Activated naive CD8-positive, alpha-beta T cell (primary cell): ENCODE results near the gene MXRA5.
"Not testable (repeated sequence)": the region's sequence is repeated elsewhere in the genome, so short reads cannot be mapped to it uniquely, and the experiment has no call there.

ENCODE experiments used
- H3K27ac Mint-ChIP-seq: one replicate; pipeline ENCODE4 v1.8.0; 2021; ENCODE audit warnings: mixed read lengths
- H3K27me3 Mint-ChIP-seq: one replicate; pipeline ENCODE4 v1.8.0; 2021; ENCODE audit warnings: mixed read lengths
- H3K36me3 Mint-ChIP-seq: one replicate; pipeline ENCODE4 v1.8.0; 2021; ENCODE audit warnings: mixed read lengths
- H3K4me1 Mint-ChIP-seq: one replicate; pipeline ENCODE4 v1.8.0; 2021; ENCODE audit warnings: low read depth, mixed read lengths
- H3K4me3 Mint-ChIP-seq: one replicate; pipeline ENCODE4 v1.8.0; 2021; ENCODE audit warnings: mild to moderate bottlenecking, mixed read lengths
- H3K9me3 Mint-ChIP-seq: one replicate; pipeline ENCODE4 v1.8.0; 2021; ENCODE audit warnings: low read depth, mixed read lengths

The MXRA5 gene

DNA sequence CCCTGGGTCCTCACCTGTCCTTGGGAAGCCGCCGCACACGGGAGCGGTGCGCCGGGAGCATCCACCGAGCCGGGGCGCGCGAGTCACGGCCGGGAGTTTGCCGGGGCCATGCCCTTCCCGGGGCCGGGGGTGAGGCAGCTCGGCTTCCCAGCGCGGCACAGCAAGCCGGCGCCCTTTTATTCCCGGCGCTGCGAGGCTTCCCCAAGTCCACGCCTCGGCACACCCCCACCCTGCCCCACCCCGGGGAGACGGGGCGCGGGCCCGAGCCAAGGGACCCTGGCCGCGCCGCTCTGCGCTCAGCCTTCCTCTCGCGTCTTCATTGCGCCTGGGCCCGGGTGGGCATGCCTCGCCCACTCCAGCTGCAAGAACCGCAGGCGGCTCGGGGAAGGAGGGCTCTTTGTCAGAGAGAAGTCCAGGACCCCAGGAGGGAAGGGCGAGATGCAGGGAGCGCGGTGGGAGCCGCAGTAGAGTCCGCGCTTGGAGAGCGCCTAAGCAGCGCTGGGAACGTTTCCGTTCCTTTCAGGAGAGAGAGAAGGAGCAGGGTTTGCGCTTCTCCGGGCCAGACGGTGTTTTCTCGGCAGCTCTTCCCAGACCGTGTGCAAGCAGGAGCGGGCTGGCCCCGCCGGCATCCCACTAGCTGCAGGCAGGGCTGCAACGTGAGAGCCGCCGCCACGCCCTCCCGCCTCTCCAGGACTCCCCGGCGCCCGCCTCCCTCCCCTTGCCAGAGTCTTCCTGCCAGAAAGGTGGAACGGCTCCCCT, at the start of gene MXRA5:
MXRA5 (minus strand) TSS at position 152 of the 759 bp plus-strand sequence. CDS start 2,819 bp downstream, outside the sequence.
- peaks cover 6% of the 10 kb centered on the region for H3K27me3 Mint-ChIP-seq
- no peaks in the 10 kb centered on the region for H3K4me1 Mint-ChIP-seq
- H3K4me3 Mint-ChIP-seq: no peak within 1 kb of the TSS
- H3K9me3 Mint-ChIP-seq: no peaks in the 10 kb centered on the region
- no peak within 1 kb of the TSS for H3K27ac Mint-ChIP-seq
- no peaks in the 10 kb centered on the region for H3K36me3 Mint-ChIP-seq

DNA sequence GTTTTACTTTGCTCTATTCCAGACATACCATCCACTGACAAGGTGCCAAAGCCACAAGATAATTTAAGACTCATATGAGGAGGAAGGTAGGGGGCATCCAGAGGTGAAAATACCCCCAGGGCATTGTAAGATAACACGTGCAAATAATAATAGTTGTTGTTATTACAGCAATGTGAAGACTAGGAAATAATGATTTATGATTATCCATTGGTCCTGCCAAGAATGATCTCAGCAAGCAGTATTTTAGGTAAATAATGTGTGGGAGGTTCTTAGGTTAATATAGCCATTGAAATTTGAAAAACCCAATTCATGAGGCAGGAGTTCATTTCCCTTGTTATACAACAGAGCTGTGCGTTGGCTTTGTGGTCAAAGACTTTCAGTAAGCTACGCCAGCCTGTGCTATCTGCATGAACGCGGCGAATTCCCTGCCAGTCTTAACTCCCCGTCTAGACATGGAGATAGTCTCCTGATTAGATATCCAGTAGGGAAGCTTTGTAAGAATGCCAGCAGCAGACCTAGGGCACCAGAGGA, 47.2 kb upstream of the MXRA5 start:
- no peaks in the 10 kb centered on the region for H3K27me3 Mint-ChIP-seq
- H3K4me3 Mint-ChIP-seq: no peak overlapping the region
- H3K4me1 Mint-ChIP-seq: no peaks in the 10 kb centered on the region
- no peak overlapping the region for H3K27ac Mint-ChIP-seq
- no peaks in the 10 kb centered on the region for H3K9me3 Mint-ChIP-seq
- H3K36me3 Mint-ChIP-seq: no peaks in the 10 kb centered on the region

- Mint-ChIP-seq H3K9me3 (no peaks in the 10 kb centered on the region), H3K27ac (no peak overlapping the region), H3K36me3 (no peaks in the 10 kb centered on the region), H3K27me3 (no peaks in the 10 kb centered on the region), H3K4me1 (no peaks in the 10 kb centered on the region), H3K4me3 (no peak overlapping the region)
These were observed 46.7 kb upstream of the MXRA5 start for GRCh38 chrX:3393178-3393577.

DNA sequence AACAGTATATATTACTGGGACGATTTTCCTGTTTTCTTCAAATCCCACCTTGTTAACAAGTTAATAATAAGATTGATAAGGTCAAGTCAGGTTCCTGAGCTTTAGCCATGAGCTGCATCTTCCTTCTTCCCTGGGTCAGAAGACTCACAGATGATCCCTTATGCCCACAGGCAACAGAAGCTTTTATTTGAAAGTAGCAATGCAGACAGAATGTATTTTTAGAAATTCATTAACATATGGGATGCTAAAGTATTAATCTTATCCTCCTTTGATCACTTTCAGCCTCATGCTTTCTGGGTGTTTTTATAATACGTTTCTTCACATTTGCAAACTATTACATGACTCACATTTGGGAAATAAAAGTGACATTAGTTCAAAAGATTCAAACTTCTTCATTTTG, 42.0 kb upstream of the MXRA5 start:
- no peak overlapping the region for H3K27ac Mint-ChIP-seq
- H3K27me3 Mint-ChIP-seq: no peaks in the 10 kb centered on the region
- H3K36me3 Mint-ChIP-seq: no peaks in the 10 kb centered on the region
- no peaks in the 10 kb centered on the region for H3K9me3 Mint-ChIP-seq
- H3K4me3 Mint-ChIP-seq: no peak overlapping the region
- H3K4me1 Mint-ChIP-seq: no peaks in the 10 kb centered on the region

DNA sequence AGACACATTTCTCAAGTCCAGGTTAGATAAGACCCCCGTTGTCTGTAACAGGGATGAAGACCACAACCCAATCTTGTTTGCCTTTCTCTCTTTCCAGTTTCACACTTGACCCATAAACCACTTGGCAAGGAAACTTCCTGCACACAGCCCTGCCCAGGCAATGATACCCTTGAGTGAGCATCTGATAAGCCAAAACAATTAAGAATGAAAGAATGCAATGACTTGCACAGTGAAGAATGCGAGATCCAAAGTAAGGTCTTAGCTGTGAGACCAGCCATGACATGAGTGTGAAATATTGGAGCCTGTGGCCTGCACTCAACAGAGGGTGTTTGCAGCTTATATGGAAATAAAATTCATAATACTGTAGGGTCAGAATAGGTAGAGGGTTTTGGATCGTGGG, 37.9 kb upstream of the MXRA5 start:
- no peaks in the 10 kb centered on the region for H3K27me3 Mint-ChIP-seq
- H3K4me3 Mint-ChIP-seq: no peak overlapping the region
- no peaks in the 10 kb centered on the region for H3K36me3 Mint-ChIP-seq
- no peaks in the 10 kb centered on the region for H3K4me1 Mint-ChIP-seq
- no peak overlapping the region for H3K27ac Mint-ChIP-seq
- no peaks in the 10 kb centered on the region for H3K9me3 Mint-ChIP-seq

- H3K36me3 Mint-ChIP-seq: no peaks in the 10 kb centered on the region
These were observed 34.2 kb upstream of the MXRA5 start for GRCh38 chrX:3380603-3381002.

GRCh38 chrX:3379111-3379510, 32.7 kb upstream of the MXRA5 start:
- Mint-ChIP-seq H3K4me1 (no peaks in the 10 kb centered on the region), H3K9me3 (no peaks in the 10 kb centered on the region), H3K27me3 (no peaks in the 10 kb centered on the region), H3K36me3 (no peaks in the 10 kb centered on the region), H3K27ac (no peak overlapping the region), H3K4me3 (no peak overlapping the region)

More at GRCh38 chrX:3380603-3381002, 34.2 kb upstream of the MXRA5 start:
- Mint-ChIP-seq H3K4me3 (no peak overlapping the region), H3K27ac (no peak overlapping the region), H3K27me3 (no peaks in the 10 kb centered on the region), H3K9me3 (no peaks in the 10 kb centered on the region), H3K4me1 (no peaks in the 10 kb centered on the region)

DNA sequence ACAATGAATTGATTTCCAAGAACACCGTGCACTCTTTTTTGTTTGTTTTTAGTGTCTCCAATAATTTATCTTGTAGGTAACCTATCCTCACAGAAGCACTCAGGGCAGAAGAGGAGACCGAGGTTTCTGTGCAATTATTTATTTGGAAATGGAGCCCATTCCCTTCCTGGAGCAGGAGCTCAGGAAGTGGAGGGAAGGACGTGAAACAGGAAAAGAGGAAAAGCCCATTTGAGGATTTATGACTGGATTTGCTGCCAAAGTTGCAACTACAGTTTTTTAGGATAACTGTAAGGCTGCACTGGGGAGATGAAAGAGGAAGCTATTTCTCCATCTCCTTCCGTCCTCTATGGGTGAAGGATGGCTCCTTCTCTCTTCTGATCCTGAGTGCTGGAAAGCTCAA, 31.7 kb upstream of the MXRA5 start:
- Mint-ChIP-seq H3K36me3 (no peaks in the 10 kb centered on the region), H3K27me3 (no peaks in the 10 kb centered on the region), H3K9me3 (no peaks in the 10 kb centered on the region), H3K27ac (no peak overlapping the region), H3K4me1 (no peaks in the 10 kb centered on the region), H3K4me3 (no peak overlapping the region)

- H3K4me1 Mint-ChIP-seq: no peaks in the 10 kb centered on the region
- no peak overlapping the region for H3K27ac Mint-ChIP-seq
- no peaks in the 10 kb centered on the region for H3K27me3 Mint-ChIP-seq
- H3K36me3 Mint-ChIP-seq: no peaks in the 10 kb centered on the region
- H3K9me3 Mint-ChIP-seq: no peaks in the 10 kb centered on the region
- H3K4me3 Mint-ChIP-seq: no peak overlapping the region
These were observed 31.1 kb upstream of the MXRA5 start for GRCh38 chrX:3377560-3377959.

DNA sequence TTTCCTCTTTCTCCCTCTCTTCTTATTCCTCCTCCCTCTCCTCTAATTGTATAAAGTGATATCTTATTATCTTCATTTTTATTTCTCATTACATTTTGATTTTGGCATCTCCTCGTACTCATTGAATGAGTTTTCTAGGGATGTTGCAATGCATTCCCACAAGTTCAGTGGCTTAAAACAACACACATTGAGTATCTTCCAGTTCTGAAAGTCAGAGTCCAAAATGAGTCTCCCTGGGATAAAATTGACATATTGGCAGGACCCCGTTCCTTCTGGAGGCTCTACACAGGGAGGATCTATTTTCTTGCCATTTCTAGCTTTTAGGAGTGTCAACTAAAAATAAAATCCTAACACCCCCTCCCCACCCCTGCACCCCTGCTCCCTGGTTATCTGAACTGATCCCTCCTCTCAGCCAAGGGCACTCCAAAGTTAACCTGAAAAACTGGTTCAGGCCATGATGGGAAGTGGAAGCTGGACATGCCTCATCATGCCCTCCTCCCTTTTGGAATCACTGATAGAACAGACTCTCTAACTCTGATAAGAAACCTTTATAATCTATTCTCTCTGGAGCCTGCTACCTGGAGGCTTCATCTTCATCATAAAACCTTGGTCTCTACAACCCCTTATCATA, 29.5 kb upstream of the MXRA5 start:
- not testable (repeated sequence) for H3K4me3 Mint-ChIP-seq, H3K36me3 Mint-ChIP-seq, H3K4me1 Mint-ChIP-seq, H3K27me3 Mint-ChIP-seq, H3K9me3 Mint-ChIP-seq, H3K27ac Mint-ChIP-seq

DNA sequence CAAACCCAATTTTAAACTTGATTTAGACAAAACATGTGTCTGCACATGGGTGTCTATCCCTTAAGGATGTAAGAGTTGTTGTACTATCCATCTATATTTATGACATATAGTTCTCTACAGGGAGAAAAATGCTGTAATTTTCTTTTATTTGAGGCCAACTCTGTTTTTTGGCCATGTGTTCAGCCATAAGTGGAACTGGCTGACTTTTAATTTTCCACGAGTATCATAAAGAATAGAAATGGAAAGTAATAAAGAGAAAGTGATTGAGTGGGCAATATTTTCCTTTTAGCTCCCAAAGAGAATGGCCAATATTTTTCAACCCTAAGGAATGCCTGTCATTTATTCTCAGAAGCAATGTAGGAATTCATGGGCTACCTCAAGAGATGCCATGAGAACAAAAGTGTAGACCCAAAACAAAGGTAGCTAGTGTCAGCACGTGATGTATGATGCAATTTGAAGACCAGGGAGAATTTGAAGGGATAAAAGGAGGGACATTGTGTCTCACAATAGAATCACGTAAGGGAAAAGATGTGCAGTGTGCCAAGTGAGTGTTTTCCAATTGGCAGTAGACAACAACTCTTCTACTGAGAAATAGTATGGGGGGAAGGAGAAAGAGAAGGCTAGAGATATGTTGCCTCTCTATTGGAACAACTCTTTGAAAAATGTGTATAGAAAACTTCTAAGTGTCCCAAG, 27.8 kb upstream of the MXRA5 start:
- Mint-ChIP-seq H3K27me3 (no peaks in the 10 kb centered on the region), H3K27ac (no peak overlapping the region), H3K9me3 (no peaks in the 10 kb centered on the region)

DNA sequence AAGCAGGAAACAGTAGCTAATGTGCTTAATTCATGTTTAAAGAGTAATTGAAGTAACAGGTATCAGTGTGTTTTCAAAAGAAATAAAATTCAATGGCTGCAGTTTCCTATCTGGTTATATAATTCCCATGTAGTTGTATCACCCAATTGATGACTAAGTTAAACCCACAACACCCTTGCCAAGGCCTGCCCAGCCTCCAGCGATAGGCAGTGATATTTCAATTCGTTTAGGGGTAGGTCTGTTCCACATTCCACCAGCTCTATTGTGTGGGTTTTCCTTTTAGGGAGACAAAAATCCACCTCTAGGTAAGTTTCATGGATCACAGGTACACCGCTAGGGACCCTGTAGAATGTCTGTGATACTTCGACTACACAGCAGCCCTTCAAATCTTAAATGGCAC, 24.7 kb upstream of the MXRA5 start:
- Mint-ChIP-seq H3K4me1 (no peaks in the 10 kb centered on the region), H3K36me3 (no peaks in the 10 kb centered on the region), H3K9me3 (no peaks in the 10 kb centered on the region), H3K27me3 (no peaks in the 10 kb centered on the region), H3K4me3 (no peak overlapping the region), H3K27ac (no peak overlapping the region)

More for the DNA sequence above, 27.8 kb upstream of the MXRA5 start:
- Mint-ChIP-seq H3K4me3 (no peak overlapping the region), H3K4me1 (no peaks in the 10 kb centered on the region), H3K36me3 (no peaks in the 10 kb centered on the region)

- Mint-ChIP-seq H3K4me1 (no peaks in the 10 kb centered on the region), H3K36me3 (no peaks in the 10 kb centered on the region), H3K27ac (no peak overlapping the region), H3K9me3 (no peaks in the 10 kb centered on the region), H3K4me3 (no peak overlapping the region), H3K27me3 (no peaks in the 10 kb centered on the region)
These were observed 24.2 kb upstream of the MXRA5 start for GRCh38 chrX:3370656-3371055.

GRCh38 chrX:3362956-3363355, 16.5 kb upstream of the MXRA5 start:
- no peaks in the 10 kb centered on the region for H3K27me3 Mint-ChIP-seq
- no peaks in the 10 kb centered on the region for H3K4me1 Mint-ChIP-seq
- no peaks in the 10 kb centered on the region for H3K9me3 Mint-ChIP-seq
- no peak overlapping the region for H3K4me3 Mint-ChIP-seq
- H3K36me3 Mint-ChIP-seq: no peaks in the 10 kb centered on the region
- H3K27ac Mint-ChIP-seq: no peak overlapping the region

DNA sequence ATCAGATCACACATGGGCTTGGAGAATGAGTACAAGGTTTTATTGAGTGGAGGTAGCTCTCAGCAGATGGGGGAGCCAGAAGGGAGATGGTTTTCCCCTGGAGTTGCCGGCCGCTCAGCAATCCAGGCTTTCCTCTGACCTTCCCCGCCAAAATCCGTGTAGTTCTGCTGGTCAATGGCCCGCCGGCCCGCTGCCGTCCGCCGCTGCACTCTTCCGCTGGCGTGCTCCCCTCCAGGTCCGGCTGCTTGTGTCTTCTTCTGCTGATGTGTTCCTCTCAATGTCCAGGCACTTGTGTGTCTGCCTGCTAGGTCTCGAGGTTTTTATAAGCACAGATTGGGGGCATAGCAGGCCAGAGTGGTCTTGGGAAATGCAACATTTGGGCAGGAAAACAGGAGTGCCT, 14.4 kb upstream of the MXRA5 start:
- Mint-ChIP-seq H3K27ac (no peak overlapping the region), H3K36me3 (no peaks in the 10 kb centered on the region), H3K4me3 (no peak overlapping the region), H3K27me3 (no peaks in the 10 kb centered on the region), H3K9me3 (no peaks in the 10 kb centered on the region), H3K4me1 (no peaks in the 10 kb centered on the region)
